Measurements from ENCODE around the gene CPT1C. TPM values are rescaled to one million over a fixed set of nuclear protein-coding genes. Genes with fewer than 3 reads are reported as not detected.

Gene CPT1C
- total RNA-seq, 1 donor from 2014 or later: 0.35 TPM

DNA sequence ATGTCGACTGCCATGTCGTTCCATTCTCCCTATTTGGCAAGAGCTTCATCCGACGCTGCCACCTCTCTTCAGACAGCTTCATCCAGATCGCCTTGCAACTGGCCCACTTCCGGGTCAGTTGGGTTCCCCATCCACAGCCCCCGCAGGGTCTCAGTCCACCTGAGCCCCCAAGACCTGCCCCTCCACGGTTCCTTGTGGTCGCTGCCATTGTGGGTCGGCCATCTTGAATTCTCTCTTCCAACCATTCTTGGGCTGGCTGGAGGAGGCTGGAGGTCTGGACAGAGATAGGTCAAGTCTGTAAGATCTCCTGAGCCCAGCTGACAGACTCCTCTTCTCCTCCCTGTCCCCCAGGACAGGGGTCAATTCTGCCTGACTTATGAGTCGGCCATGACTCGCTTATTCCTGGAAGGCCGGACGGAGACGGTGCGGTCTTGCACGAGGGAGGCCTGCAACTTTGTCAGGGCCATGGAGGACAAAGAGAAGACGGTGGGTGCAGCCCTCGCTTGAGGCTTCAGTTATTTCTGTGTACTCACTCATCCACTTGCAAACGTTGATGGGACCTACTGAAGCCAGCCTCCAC, 19.5 kb downstream of the CPT1C start:
- Mint-ChIP-seq H3K9me3 (no peaks in the 10 kb centered on the region), H3K27ac (no peak overlapping the region), H3K36me3 (ENCODE audit: low read depth) (no peaks in the 10 kb centered on the region), H3K4me1 (no peaks in the 10 kb centered on the region), H3K27me3 (peaks cover 11% of the 10 kb centered on the region), H3K4me3 (no peak overlapping the region)
- ChIA-PET CTCF (interaction anchor here (0.6 kb wide), 1 partner anchor 31 kb away, joined by 3 read pairs; no protein-coding TSS in a partner anchor), POLR2A (no interaction called here)
- ATAC-seq (ENCODE audit: low read depth): no peak
- DNase-seq: no peak
- intact Hi-C loops (cut with micrococcal nuclease): no loop called here
- TF ChIP-seq, protein P1, sequence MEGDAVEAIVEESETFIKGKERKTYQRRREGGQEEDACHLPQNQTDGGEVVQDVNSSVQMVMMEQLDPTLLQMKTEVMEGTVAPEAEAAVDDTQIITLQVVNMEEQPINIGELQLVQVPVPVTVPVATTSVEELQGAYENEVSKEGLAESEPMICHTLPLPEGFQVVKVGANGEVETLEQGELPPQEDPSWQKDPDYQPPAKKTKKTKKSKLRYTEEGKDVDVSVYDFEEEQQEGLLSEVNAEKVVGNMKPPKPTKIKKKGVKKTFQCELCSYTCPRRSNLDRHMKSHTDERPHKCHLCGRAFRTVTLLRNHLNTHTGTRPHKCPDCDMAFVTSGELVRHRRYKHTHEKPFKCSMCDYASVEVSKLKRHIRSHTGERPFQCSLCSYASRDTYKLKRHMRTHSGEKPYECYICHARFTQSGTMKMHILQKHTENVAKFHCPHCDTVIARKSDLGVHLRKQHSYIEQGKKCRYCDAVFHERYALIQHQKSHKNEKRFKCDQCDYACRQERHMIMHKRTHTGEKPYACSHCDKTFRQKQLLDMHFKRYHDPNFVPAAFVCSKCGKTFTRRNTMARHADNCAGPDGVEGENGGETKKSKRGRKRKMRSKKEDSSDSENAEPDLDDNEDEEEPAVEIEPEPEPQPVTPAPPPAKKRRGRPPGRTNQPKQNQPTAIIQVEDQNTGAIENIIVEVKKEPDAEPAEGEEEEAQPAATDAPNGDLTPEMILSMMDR (IDR thresholded peaks at IDR 0.05): no peak

DNA sequence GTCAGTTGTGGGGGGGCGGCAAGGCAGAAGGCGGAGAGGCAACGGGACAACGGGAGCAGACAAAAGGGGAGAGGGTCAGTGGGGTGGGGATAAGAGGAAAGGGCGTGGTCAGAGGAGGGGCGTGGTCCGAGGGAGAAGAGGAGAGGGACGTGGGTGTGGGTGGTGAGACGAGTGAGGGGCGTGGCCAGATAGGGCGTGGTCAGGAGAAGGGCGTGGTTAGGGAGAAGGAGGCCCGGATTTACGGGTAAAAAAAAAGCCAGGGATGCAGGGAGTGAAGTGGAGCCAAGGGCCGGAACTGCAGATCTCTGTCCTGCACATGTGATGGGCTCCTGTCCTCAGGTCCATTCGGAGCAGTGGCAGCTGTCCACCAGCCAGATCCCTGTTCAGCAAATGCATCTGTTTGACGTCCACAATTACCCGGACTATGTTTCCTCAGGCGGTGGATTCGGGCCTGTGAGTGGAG, 21.5 kb downstream of the CPT1C start:
- Mint-ChIP-seq H3K27me3 (peaks cover 8% of the 10 kb centered on the region), H3K36me3 (ENCODE audit: low read depth) (no peaks in the 10 kb centered on the region), H3K4me3 (no peak overlapping the region), H3K27ac (no peak overlapping the region), H3K4me1 (peaks cover 3% of the 10 kb centered on the region), H3K9me3 (no peaks in the 10 kb centered on the region)
- ATAC-seq (ENCODE audit: low read depth) (no peak), DNase-seq (no peak)
- POLR2A ChIA-PET: no interaction called here
- intact Hi-C loops (cut with micrococcal nuclease): no loop called here
- CTCF ChIA-PET: no interaction called here
- TF ChIP-seq, protein P1 (IDR thresholded peaks at IDR 0.05): no peak

DNA sequence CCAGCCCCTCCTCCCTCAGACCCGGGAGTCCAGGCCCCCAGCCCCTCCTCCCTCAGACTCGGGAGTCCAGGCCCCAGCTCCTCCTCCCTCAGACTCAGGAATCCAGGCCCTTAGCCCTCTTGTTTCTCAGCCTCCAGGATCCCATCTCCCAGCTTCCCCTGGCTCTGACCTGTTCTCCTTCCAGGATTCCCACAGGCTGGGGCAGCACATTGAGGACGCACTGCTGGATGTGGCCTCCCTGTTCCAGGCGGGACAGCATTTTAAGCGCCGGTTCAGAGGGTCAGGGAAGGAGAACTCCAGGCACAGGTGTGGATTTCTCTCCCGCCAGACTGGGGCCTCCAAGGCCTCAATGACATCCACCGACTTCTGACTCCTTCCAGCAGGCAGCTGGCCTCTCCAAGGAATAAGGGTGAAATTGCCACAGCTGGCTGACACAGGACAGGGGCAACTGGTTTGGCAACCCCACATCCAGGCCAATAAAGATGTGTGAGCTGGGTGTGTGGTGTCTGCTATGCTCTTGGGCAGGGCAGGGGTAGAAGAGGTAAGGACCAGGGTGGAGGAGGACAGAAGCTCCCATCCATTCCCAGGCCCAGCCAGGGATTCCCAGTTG, 22.4 kb downstream of the CPT1C start:
- H3K27me3 Mint-ChIP-seq: peaks cover 8% of the 10 kb centered on the region
- H3K4me3 Mint-ChIP-seq: no peak overlapping the region
- intact Hi-C loops (cut with micrococcal nuclease): no loop called here
- no peak overlapping the region for H3K27ac Mint-ChIP-seq
- no peaks in the 10 kb centered on the region for H3K9me3 Mint-ChIP-seq
- ATAC-seq (ENCODE audit: low read depth) (no peak), DNase-seq (no peak)
- CTCF ChIA-PET: no interaction called here
- TF ChIP-seq, protein P1 (IDR thresholded peaks at IDR 0.05): no peak
- H3K4me1 Mint-ChIP-seq: peaks cover 7% of the 10 kb centered on the region
- H3K36me3 Mint-ChIP-seq (ENCODE audit: low read depth): no peaks in the 10 kb centered on the region
- POLR2A ChIA-PET: interaction anchor here (0.5 kb wide), 1 partner anchor 341 kb away, joined by 3 read pairs; no protein-coding TSS in a partner anchor

DNA sequence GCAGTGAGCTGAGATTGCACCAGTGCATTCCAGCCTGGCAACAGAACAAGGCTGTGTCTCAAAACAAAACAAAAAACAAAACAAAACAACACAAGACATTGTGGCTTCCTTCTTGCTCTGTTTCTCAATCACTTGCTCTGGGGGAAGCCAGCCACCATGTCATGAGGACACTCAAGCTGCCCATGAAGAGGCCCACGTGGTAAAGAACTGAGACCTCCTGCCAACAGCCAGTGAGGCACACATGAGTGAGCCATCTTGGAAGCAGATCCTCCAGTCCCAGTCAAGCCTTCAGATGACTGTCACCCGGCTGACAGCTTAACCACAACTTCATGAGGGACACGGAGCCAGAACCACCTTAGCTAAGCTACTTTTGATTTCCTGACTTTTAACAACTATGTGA, 25.2 kb downstream of the CPT1C start:
- Mint-ChIP-seq H3K27ac (no peak overlapping the region), H3K27me3 (no peaks in the 10 kb centered on the region), H3K4me3 (no peak overlapping the region), H3K9me3 (no peaks in the 10 kb centered on the region), H3K4me1 (peaks cover 7% of the 10 kb centered on the region), H3K36me3 (ENCODE audit: low read depth) (no peaks in the 10 kb centered on the region)
- ChIA-PET CTCF (no interaction called here), POLR2A (interaction anchor here (1.5 kb wide), 1 partner anchor 37 kb away, joined by 4 read pairs; no protein-coding TSS in a partner anchor)
- DNase-seq (no peak), ATAC-seq (ENCODE audit: low read depth) (no peak)
- TF ChIP-seq, protein P1 (IDR thresholded peaks at IDR 0.05): no peak
- intact Hi-C loops (cut with micrococcal nuclease): loop anchor here (5.0 kb wide), 1 partner anchor 151 kb away; the partner anchor contains the start of gene PNKP

DNA sequence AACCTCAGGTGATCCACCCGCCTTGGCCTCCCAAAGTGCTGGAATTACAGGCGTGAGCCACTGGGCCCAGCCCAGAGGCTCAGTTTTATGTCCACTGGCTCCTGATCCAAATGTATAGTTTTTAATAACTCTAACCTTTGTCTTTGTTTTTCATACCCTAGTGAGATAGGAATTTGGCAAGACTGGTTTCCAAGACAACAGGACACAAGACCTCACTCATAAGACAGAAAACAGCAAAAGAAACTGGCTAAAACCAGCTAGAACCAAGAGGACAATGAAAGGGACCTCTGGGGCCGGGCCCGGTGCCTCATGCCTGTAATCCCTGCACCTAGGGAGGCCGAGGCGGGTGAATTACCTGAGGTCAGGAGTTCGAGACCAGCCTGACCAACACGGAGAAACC, 27.6 kb downstream of the CPT1C start:
- H3K27me3 Mint-ChIP-seq: no peaks in the 10 kb centered on the region
- intact Hi-C loops (cut with micrococcal nuclease): loop anchor here (5.0 kb wide), 1 partner anchor 149 kb away; the partner anchor contains the start of gene PNKP

More for the DNA sequence above, 27.6 kb downstream of the CPT1C start:
- no peak overlapping the region for H3K4me3 Mint-ChIP-seq
- DNase-seq (no peak), ATAC-seq (ENCODE audit: low read depth) (no peak)
- POLR2A ChIA-PET: interaction anchor here (0.6 to 1.3 kb wide), 3 partner anchors 128 to 782 kb away, joined by 3 to 8 read pairs (median 4); no protein-coding TSS in a partner anchor
- H3K36me3 Mint-ChIP-seq (ENCODE audit: low read depth): no peaks in the 10 kb centered on the region
- TF ChIP-seq, protein P1 (IDR thresholded peaks at IDR 0.05): no peak
- CTCF ChIA-PET: interaction anchor here (1.2 to 1.5 kb wide), 3 partner anchors 16 to 48 kb away, joined by 3 to 9 read pairs (median 3); partner anchors contain the start of gene AP2A1
- H3K9me3 Mint-ChIP-seq: no peaks in the 10 kb centered on the region
- H3K4me1 Mint-ChIP-seq: peaks cover 7% of the 10 kb centered on the region
- no peak overlapping the region for H3K27ac Mint-ChIP-seq

All from activated B cell treated with CpG ODN at 0.5 μM for 24 hours (primary cell).